Measurements from ENCODE around the gene ARID1B.

GRCh38 chr6:156935000-156935399 lies 157.8 kb downstream of the ARID1B start:
- TF ChIP-seq CTCF (IDR thresholded peaks at IDR 0.05): no peak
- no peak for TF ChIP-seq POLR2A (IDR thresholded peaks at IDR 0.05)
- TF ChIP-seq POLR2AphosphoS5 (IDR thresholded peaks at IDR 0.05): no peak
- TF ChIP-seq EP300 (IDR thresholded peaks at IDR 0.05; ENCODE audit: low read depth): no peak

Measured in transverse colon (tissue), 4 donors.